Neural crest cell (in vitro differentiated cells): ENCODE results near the gene NOTCH3. TPM values are rescaled to one million over a fixed set of nuclear protein-coding genes. Genes with fewer than 3 reads are reported as not detected.

ENCODE experiments used
- DNase-seq: peaks from one replicate; pipeline ENCODE4 v3.0.0; 2021; ENCODE audit warnings: low read depth, mixed read lengths, low spot score
- H3K27ac Mint-ChIP-seq: one replicate; pipeline ENCODE4 v1.8.0; 2021; ENCODE audit warnings: mild to moderate bottlenecking, mixed read lengths; ENCODE audit not compliant: unreplicated experiment
- H3K27me3 Mint-ChIP-seq: 2 replicates; pipeline ENCODE4 v1.8.0; 2021; ENCODE audit warnings: low read depth, mild to moderate bottlenecking, mixed read lengths
- H3K36me3 Mint-ChIP-seq: 2 replicates; pipeline ENCODE4 v1.8.0; 2021; ENCODE audit warnings: low read depth, mild to moderate bottlenecking, mixed read lengths
- H3K4me1 Mint-ChIP-seq: 2 replicates; pipeline ENCODE4 v1.8.0; 2021; ENCODE audit warnings: mixed read lengths
- H3K4me3 Mint-ChIP-seq: one replicate; pipeline ENCODE4 v1.8.0; 2021; ENCODE audit warnings: mild to moderate bottlenecking, mixed read lengths
- H3K9me3 Mint-ChIP-seq: 2 replicates; pipeline ENCODE4 v1.8.0; 2021; ENCODE audit warnings: mixed read lengths
- CTCF ChIP-seq: fragments of 200-600 bp; sonication (generic); conservative IDR thresholded peaks from 2 replicates; pipeline ENCODE4 v1.5.0; 2021; ENCODE audit warnings: antibody characterized with exemption, mild to moderate bottlenecking
- total RNA-seq: library from RNA; stranded (reverse); gene quantifications from 2 replicates; pipeline ENCODE4 v1.2.1, GENCODE V29; 2021

NOTCH3 gene
- total RNA-seq, 1 donor from 2014 or later = 127 TPM

GRCh38 chr19:15210323-15210781 lies 9.6 kb upstream of the NOTCH3 start:
- Mint-ChIP-seq H3K4me1 (peaks cover 4% of the 10 kb centered on the region), H3K36me3 (no peaks in the 10 kb centered on the region), H3K27ac (no peak overlapping the region), H3K4me3 (no peak overlapping the region), H3K9me3 (no peaks in the 10 kb centered on the region), H3K27me3 (no peaks in the 10 kb centered on the region)
- TF ChIP-seq CTCF = no peak
- DNase-seq = no peak

- no peak for TF ChIP-seq CTCF
- peaks cover 23% of the 10 kb centered on the region for H3K4me1 Mint-ChIP-seq
- DNase-seq = no peak
- peak overlapping the region; percentile 87 for H3K4me3 Mint-ChIP-seq
- H3K27ac Mint-ChIP-seq = no peak overlapping the region
- no peaks in the 10 kb centered on the region for H3K9me3 Mint-ChIP-seq
- no peaks in the 10 kb centered on the region for H3K27me3 Mint-ChIP-seq
- H3K36me3 Mint-ChIP-seq = peaks cover 10% of the 10 kb centered on the region
These were observed 704 bp upstream of the NOTCH3 start for GRCh38 chr19:15201374-15202023.

GRCh38 chr19:15199661-15200552 lies 888 bp downstream of the NOTCH3 start:
- H3K36me3 Mint-ChIP-seq = peaks cover 10% of the 10 kb centered on the region
- H3K9me3 Mint-ChIP-seq = no peaks in the 10 kb centered on the region
- peak overlapping the region; percentile 90 for H3K4me3 Mint-ChIP-seq
- no peaks in the 10 kb centered on the region for H3K27me3 Mint-ChIP-seq
- peak overlapping the region; percentile 1 for H3K27ac Mint-ChIP-seq
- H3K4me1 Mint-ChIP-seq = peaks cover 29% of the 10 kb centered on the region
- no peak for TF ChIP-seq CTCF
- peak; percentile 78 for DNase-seq

GRCh38 chr19:15198951-15199660 lies 1.7 kb downstream of the NOTCH3 start:
- peaks cover 10% of the 10 kb centered on the region for H3K36me3 Mint-ChIP-seq
- DNase-seq = no peak
- TF ChIP-seq CTCF = no peak
- H3K4me3 Mint-ChIP-seq = peak overlapping the region; percentile 90
- H3K9me3 Mint-ChIP-seq = no peaks in the 10 kb centered on the region
- peak overlapping the region; percentile 1 for H3K27ac Mint-ChIP-seq
- peaks cover 37% of the 10 kb centered on the region for H3K4me1 Mint-ChIP-seq
- no peaks in the 10 kb centered on the region for H3K27me3 Mint-ChIP-seq

- Mint-ChIP-seq H3K4me1 (peaks cover 39% of the 10 kb centered on the region), H3K9me3 (no peaks in the 10 kb centered on the region), H3K27ac (no peak overlapping the region), H3K36me3 (peaks cover 10% of the 10 kb centered on the region), H3K27me3 (no peaks in the 10 kb centered on the region), H3K4me3 (peak overlapping the region; percentile 90)
- DNase-seq = no peak
- TF ChIP-seq CTCF = no peak
These were observed 2.9 kb downstream of the NOTCH3 start for GRCh38 chr19:15197942-15198341.
